ENCODE measurements around the gene SEMA5A.

DNA sequence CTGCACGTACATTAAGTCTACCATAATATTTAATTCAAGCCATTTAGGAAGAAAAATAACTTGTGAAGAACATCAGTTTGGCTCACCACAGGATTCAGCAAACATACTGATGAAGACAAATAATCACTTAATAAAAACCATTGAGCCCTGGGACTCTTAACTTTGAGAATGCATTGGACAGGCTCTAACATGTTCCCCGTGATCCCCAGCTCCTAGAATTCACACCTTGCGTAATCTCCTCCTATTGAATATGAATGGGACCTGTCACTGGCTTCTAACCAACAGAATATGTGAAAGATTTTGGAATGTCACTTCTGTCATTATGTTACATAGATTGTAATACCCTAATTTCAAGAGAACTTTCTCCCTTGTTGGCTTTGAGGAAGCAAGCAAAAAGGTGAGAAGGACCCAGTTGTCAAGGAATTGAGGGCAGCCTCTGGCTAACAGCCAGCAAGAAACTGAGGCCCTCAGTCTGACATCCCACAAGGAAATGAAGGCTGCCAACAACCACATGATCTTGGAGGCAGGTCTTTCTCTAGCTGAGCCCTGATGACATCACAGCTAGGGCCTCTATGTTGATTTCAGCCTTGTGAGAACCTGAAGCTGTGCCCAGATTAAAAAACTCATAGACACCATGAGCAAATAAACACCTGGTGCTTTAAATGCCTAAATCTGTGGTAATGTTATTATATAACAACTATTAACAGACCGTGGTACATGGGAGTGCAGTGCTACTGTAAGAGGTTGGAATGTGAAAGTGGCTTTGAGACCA, 433.2 kb downstream of the SEMA5A start:
- TF ChIP-seq ZEB2 (tag by site-specific recombination; IDR thresholded peaks at IDR 0.05) (no peak), ZNF138 (tag by site-specific recombination; IDR thresholded peaks at IDR 0.05; ENCODE audit: borderline replicate concordance) (no peak), ZNF146 (tag by site-specific recombination; IDR thresholded peaks at IDR 0.05) (no peak), ZNF791 (tag by site-specific recombination; IDR thresholded peaks at IDR 0.05) (no peak), PRDM1 (tag by site-specific recombination; IDR thresholded peaks at IDR 0.05) (no peak)
